SK-N-SH (cell line): ENCODE results near the gene SEZ6. TPM values are rescaled to one million over a fixed set of nuclear protein-coding genes. Genes with fewer than 3 reads are reported as not detected.

ENCODE experiments used
- CTCF ChIA-PET: fragments of 300-600, 350-600 bp; formaldehyde crosslinking; extraction: SDS; loops from one replicate; lab custom pipeline; 2021; lab: Yijun Ruan, JAX
- POLR2A ChIA-PET: fragments of 350-600 bp; sonication (Branson Sonifier 250); formaldehyde crosslinking; extraction: SDS; loops from one replicate; lab custom pipeline; 2020; ENCODE audit warnings: antibody characterized with exemption, inconsistent platforms; lab: Yijun Ruan, JAX
- DNase-seq: peaks from one replicate; pipeline ENCODE4 v3.0.0; 2012
- H2AFZ ChIP-seq: fragments of 200-600 bp; sonication (generic); 2 replicates; pipeline ENCODE4 v1.8.1; 2016; ENCODE audit warnings: antibody characterized with exemption, mild to moderate bottlenecking, low read depth
- H3F3A ChIP-seq: fragments of 200-600 bp; sonication (generic); replicated peaks from 2 replicates; pipeline ENCODE3; 2016; ENCODE audit warnings: antibody characterized with exemption, mild to moderate bottlenecking; ENCODE audit not compliant: insufficient read depth
- H3K27ac ChIP-seq, 2 experiments: fragments of 200-500 bp in 1 of 2; fragments of 200-600 bp in 1 of 2; sonication (Bioruptor generic) in 1 of 2; sonication (generic), shearing (Covaris generic) in 1 of 2; 2 replicates each; pipeline versions ENCODE4 v1.5.1 to v1.6.1; 2014 to 2016; ENCODE audit warnings: low read depth in 2 of 2, inconsistent platforms in 1 of 2, low read length in 1 of 2, mild to moderate bottlenecking in 1 of 2, mixed read lengths in 1 of 2
- H3K27me3 ChIP-seq: fragments of 200-600 bp; sonication (generic), shearing (Covaris generic); 2 replicates; pipeline ENCODE4 v1.6.1; 2016; ENCODE audit warnings: mixed run types; ENCODE audit not compliant: insufficient read depth
- H3K36me3 ChIP-seq, 2 experiments: fragments of 200-500 bp in 1 of 2; fragments of 200-600 bp in 1 of 2; sonication (Bioruptor generic) in 1 of 2; sonication (generic) in 1 of 2; replicated peaks in 1 of 2; 2 replicates each; pipeline versions ENCODE3 to v1.5.1; 2014 to 2016; ENCODE audit warnings: low read length in 1 of 2, mild to moderate bottlenecking in 1 of 2; ENCODE audit not compliant: insufficient read depth in 2 of 2, control insufficient read depth in 1 of 2
- H3K4me1 ChIP-seq, 2 experiments: fragments of 200-500 bp in 1 of 2; fragments of 200-600 bp in 1 of 2; sonication (Bioruptor generic) in 1 of 2; sonication (generic), shearing (Covaris generic) in 1 of 2; 2 replicates each; pipeline versions ENCODE4 v1.5.1 to v1.6.1; 2014 to 2016; ENCODE audit warnings: low read depth in 1 of 2, low read length in 1 of 2, mixed run types in 1 of 2; ENCODE audit not compliant: insufficient read depth in 2 of 2, control insufficient read depth in 1 of 2
- H3K4me2 ChIP-seq: fragments of 200-600 bp; sonication (generic), shearing (Covaris generic); 2 replicates; pipeline ENCODE4 v1.6.1; 2017; ENCODE audit warnings: mixed run types
- H3K4me3 ChIP-seq, 2 experiments: fragments of 200-500 bp in 1 of 2; fragments of 200-600 bp in 1 of 2; sonication (Bioruptor generic) in 1 of 2; sonication (generic), shearing (Covaris generic) in 1 of 2; 2 replicates each; pipeline versions ENCODE4 v1.5.1 to v1.8.1; 2014 to 2016; ENCODE audit warnings: low read depth in 2 of 2, inconsistent platforms in 1 of 2, low read length in 1 of 2, mild to moderate bottlenecking in 1 of 2, mixed read lengths in 1 of 2, moderate library complexity in 1 of 2
- H3K79me2 ChIP-seq: fragments of 200-600 bp; sonication (generic); 2 replicates; pipeline ENCODE4 v1.8.1; 2017; ENCODE audit warnings: mild to moderate bottlenecking; ENCODE audit not compliant: insufficient read depth
- H3K9ac ChIP-seq: fragments of 200-600 bp; sonication (generic); 2 replicates; pipeline ENCODE4 v1.6.1; 2017; ENCODE audit warnings: mixed run types
- H3K9me2 ChIP-seq: fragments of 200-600 bp; sonication (generic); 2 replicates; pipeline ENCODE4 v1.6.1; 2017; ENCODE audit warnings: mixed run types
- H3K9me3 ChIP-seq: fragments of 200-600 bp; sonication (generic); 2 replicates; pipeline ENCODE4 v1.6.1; 2017; ENCODE audit warnings: mixed run types, mild to moderate bottlenecking, moderate library complexity
- H4K20me1 ChIP-seq: fragments of 200-600 bp; sonication (generic); 2 replicates; pipeline ENCODE4 v1.6.1; 2017; ENCODE audit warnings: mild to moderate bottlenecking, mixed run types; ENCODE audit not compliant: insufficient read depth
- CTCF ChIP-seq: fragments of 200-600 bp; sonication (generic); IDR thresholded peaks from 2 replicates; pipeline ENCODE4 v1.6.1; 2017; ENCODE audit warnings: antibody characterized with exemption, mild to moderate bottlenecking, moderate library complexity
- EP300 ChIP-seq, 2 experiments: IDR thresholded peaks; 2 replicates each; pipeline versions ENCODE4 v1.4.0 to v1.6.1; 2012; ENCODE audit warnings: borderline replicate concordance in 1 of 2, low read depth in 1 of 2, low read length in 1 of 2
- EZH2phosphoT487 ChIP-seq: fragments of 200-600 bp; sonication (generic); IDR thresholded peaks from 2 replicates; pipeline ENCODE4 v1.6.1; 2017; ENCODE audit warnings: low read depth, mixed run types, mild to moderate bottlenecking, antibody characterized with exemption, moderate library complexity, borderline replicate concordance
- FOXM1 ChIP-seq: IDR thresholded peaks from 2 replicates; pipeline ENCODE4 v1.4.0; 2012; ENCODE audit warnings: low read depth, mild to moderate bottlenecking
- GATA2 ChIP-seq: sonication (generic); formaldehyde crosslinking; IDR thresholded peaks from 2 replicates; pipeline ENCODE4 v1.5.0; 2020; ENCODE audit warnings: mild to moderate bottlenecking, missing genetic modification reagents
- IRF3 ChIP-seq: fragments of 150-350 bp; IDR thresholded peaks from 2 replicates; pipeline ENCODE4 v1.6.1; 2016; ENCODE audit warnings: mild to moderate bottlenecking, low read depth, low read length
- JUND ChIP-seq: IDR thresholded peaks from 2 replicates; pipeline ENCODE4 v1.4.0; 2012
- MEF2A ChIP-seq: IDR thresholded peaks from 2 replicates; pipeline ENCODE4 v1.4.0; 2012; ENCODE audit warnings: low read depth, borderline replicate concordance
- MXI1 ChIP-seq: IDR thresholded peaks from 2 replicates; pipeline ENCODE4 v1.6.1; 2012; ENCODE audit warnings: mild to moderate bottlenecking, low read depth, low read length, improper control_type of control experiment
- RFX5 ChIP-seq: IDR thresholded peaks from 2 replicates; pipeline ENCODE4 v1.6.1; 2012; ENCODE audit warnings: mild to moderate bottlenecking, improper control_type of control experiment, low read length
- SIN3A ChIP-seq: IDR thresholded peaks from 2 replicates; pipeline ENCODE4 v1.6.1; 2012; ENCODE audit warnings: low read depth, mild to moderate bottlenecking, low read length, moderate library complexity, borderline replicate concordance
- SMC3 ChIP-seq: IDR thresholded peaks from 2 replicates; pipeline ENCODE4 v1.6.1; 2012; ENCODE audit warnings: low read depth, low read length, improper control_type of control experiment
- TAF1 ChIP-seq: IDR thresholded peaks from 2 replicates; pipeline ENCODE4 v1.6.1; 2012; ENCODE audit warnings: low read depth, mild to moderate bottlenecking, low read length, moderate library complexity, borderline replicate concordance
- TEAD4 ChIP-seq: IDR thresholded peaks from 2 replicates; pipeline ENCODE4 v1.4.0; 2012; ENCODE audit warnings: mild to moderate bottlenecking, borderline replicate concordance; ENCODE audit not compliant: insufficient read depth
- YY1 ChIP-seq: IDR thresholded peaks from 2 replicates; pipeline ENCODE4 v1.4.0; 2012; ENCODE audit warnings: low read depth, mild to moderate bottlenecking
- WGBS: methylation state at CpG from one replicate; pipeline ENCODE4 v1.1.6; 2017; ENCODE audit warnings: low lambda C conversion rate; 5-methylcytosine and 5-hydroxymethylcytosine counted together
- polyA plus RNA-seq, 3 experiments: library from polyadenylated mRNA; depleted of rRNA; stranded (reverse); fragments of >200 nt; gene quantifications; 2 replicates each; pipeline ENCODE4 v1.2.3, GENCODE V29; 2012
- TF ChIP-seq, protein P1 (sequence below): IDR thresholded peaks from 2 replicates; pipeline ENCODE4 v1.4.0; 2012; ENCODE audit warnings: low read depth, borderline replicate concordance
- TF ChIP-seq, protein P2 (sequence below): IDR thresholded peaks from 2 replicates; pipeline ENCODE4 v1.4.0; 2012; ENCODE audit warnings: low read depth, borderline replicate concordance

SEZ6 gene
- polyA plus RNA-seq, 1 of the 3 experiments (the other 2 are of a cell fraction), result 0.12 TPM

- POLR2A ChIA-PET, result no interaction called here
- H3K36me3 ChIP-seq, result no peaks in the 10 kb centered on the region
- TF ChIP-seq JUND, result no peak
- no peak for TF ChIP-seq IRF3
- no peak for TF ChIP-seq TAF1
- TF ChIP-seq, protein P1, sequence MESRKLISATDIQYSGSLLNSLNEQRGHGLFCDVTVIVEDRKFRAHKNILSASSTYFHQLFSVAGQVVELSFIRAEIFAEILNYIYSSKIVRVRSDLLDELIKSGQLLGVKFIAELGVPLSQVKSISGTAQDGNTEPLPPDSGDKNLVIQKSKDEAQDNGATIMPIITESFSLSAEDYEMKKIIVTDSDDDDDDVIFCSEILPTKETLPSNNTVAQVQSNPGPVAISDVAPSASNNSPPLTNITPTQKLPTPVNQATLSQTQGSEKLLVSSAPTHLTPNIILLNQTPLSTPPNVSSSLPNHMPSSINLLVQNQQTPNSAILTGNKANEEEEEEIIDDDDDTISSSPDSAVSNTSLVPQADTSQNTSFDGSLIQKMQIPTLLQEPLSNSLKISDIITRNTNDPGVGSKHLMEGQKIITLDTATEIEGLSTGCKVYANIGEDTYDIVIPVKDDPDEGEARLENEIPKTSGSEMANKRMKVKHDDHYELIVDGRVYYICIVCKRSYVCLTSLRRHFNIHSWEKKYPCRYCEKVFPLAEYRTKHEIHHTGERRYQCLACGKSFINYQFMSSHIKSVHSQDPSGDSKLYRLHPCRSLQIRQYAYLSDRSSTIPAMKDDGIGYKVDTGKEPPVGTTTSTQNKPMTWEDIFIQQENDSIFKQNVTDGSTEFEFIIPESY, result no peak
- no peak for TF ChIP-seq RFX5
- no peak for TF ChIP-seq SIN3A
- no peak for TF ChIP-seq SMC3
- TF ChIP-seq FOXM1, result no peak
- TF ChIP-seq TEAD4, result no peak
- TF ChIP-seq EP300 (IDR thresholded peaks at IDR 0.05; ENCODE audit: borderline replicate concordance in 1 of 2, low read depth in 1 of 2, low read length in 1 of 2), result no peak
- no peak for TF ChIP-seq MEF2A
- no peaks in the 10 kb centered on the region for H3K79me2 ChIP-seq
- no peak overlapping the region for H3K9ac ChIP-seq
- H3F3A ChIP-seq, result peaks cover 9% of the 10 kb centered on the region
- WGBS, result 76% methylated on average over 6 of the region's 6 CpGs
- H3K27ac ChIP-seq, result peak overlapping the region in 1 of 2 experiments; percentile 23; a peak in 1 of 4 replicates
- peaks cover 23 to 76% of the 10 kb centered on the region in 2 experiments for H3K4me1 ChIP-seq
- H3K9me2 ChIP-seq, result no peaks in the 10 kb centered on the region
- no peak overlapping the region for H3K4me3 ChIP-seq
- H4K20me1 ChIP-seq, result no peaks in the 10 kb centered on the region
- H3K27me3 ChIP-seq, result no peaks in the 10 kb centered on the region
- no peaks in the 10 kb centered on the region for H3K9me3 ChIP-seq
- no peak for DNase-seq
- CTCF ChIA-PET, result interaction anchor here (0.5 to 2.3 kb wide), 5 partner anchors 13 to 226 kb away, joined by 3 to 11 read pairs (median 6); no protein-coding TSS in a partner anchor
- no peak overlapping the region for H3K4me2 ChIP-seq
- no peak overlapping the region for H2AFZ ChIP-seq
Measured at GRCh38 chr17:29051731-29052130, 45.9 kb upstream of the SEZ6 start.

DNA sequence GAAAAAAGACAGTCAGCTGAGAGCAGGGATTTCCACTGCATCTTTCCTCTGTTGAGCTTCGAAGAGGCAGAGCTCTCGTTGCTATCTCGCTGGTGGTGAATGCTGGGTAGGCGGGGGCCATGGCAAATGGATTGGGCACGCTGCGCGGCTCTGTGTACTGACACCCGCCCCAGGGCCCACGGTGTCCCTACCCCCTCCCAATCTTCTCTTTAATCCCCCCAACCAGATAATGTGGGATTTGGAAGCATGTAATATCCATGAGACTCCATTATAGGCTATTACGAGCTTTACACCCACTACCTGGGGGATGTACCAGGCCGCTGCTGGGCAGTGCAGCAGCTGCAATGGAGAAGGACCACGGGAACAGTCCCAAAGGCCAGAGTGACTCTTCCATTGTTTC, 45.4 kb upstream of the SEZ6 start:
- H3F3A ChIP-seq, result peaks cover 9% of the 10 kb centered on the region
- peaks cover 23 to 78% of the 10 kb centered on the region in 2 experiments for H3K4me1 ChIP-seq
- H2AFZ ChIP-seq, result no peak overlapping the region
- no peak for DNase-seq
- H3K27ac ChIP-seq, result peak overlapping the region in 1 of 2 experiments; percentile 23; a peak in 1 of 4 replicates
- CTCF ChIA-PET, result interaction anchor here (0.5 to 2.4 kb wide), 7 partner anchors 13 to 226 kb away, joined by 3 to 11 read pairs (median 6); no protein-coding TSS in a partner anchor
- no peak overlapping the region for H3K4me3 ChIP-seq
- H3K4me2 ChIP-seq, result no peak overlapping the region
- H3K36me3 ChIP-seq, result no peaks in the 10 kb centered on the region
- H4K20me1 ChIP-seq, result no peaks in the 10 kb centered on the region
- H3K9ac ChIP-seq, result no peak overlapping the region
- no peaks in the 10 kb centered on the region for H3K9me2 ChIP-seq
- no peaks in the 10 kb centered on the region for H3K27me3 ChIP-seq
- H3K79me2 ChIP-seq, result no peaks in the 10 kb centered on the region
- WGBS, result 80% methylated on average over 12 of the region's 12 CpGs
- H3K9me3 ChIP-seq, result no peaks in the 10 kb centered on the region
- POLR2A ChIA-PET, result no interaction called here
- no peak for TF ChIP-seq CTCF
- no peak for TF ChIP-seq YY1
- TF ChIP-seq GATA2 (CRISPR knock-in tag), result no peak
- TF ChIP-seq, protein P2, sequence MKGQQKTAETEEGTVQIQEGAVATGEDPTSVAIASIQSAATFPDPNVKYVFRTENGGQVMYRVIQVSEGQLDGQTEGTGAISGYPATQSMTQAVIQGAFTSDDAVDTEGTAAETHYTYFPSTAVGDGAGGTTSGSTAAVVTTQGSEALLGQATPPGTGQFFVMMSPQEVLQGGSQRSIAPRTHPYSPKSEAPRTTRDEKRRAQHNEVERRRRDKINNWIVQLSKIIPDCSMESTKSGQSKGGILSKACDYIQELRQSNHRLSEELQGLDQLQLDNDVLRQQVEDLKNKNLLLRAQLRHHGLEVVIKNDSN, result no peak
- no peak for TF ChIP-seq MXI1
- no peak for TF ChIP-seq TAF1
- TF ChIP-seq EZH2phosphoT487, result no peak
- TF ChIP-seq FOXM1, result no peak
- no peak for TF ChIP-seq SMC3
